ENCODE data around the gene PLA2G6. TPM values are rescaled to one million over a fixed set of nuclear protein-coding genes. Genes with fewer than 3 reads are reported as not detected.
"Not testable (repeated sequence)": the region's sequence is repeated elsewhere in the genome, so short reads cannot be mapped to it uniquely, and the experiment has no call there.

The PLA2G6 gene
- total and polyA plus RNA-seq, 5 experiments from 2014 or later, result 2.6 to 186 (median 7.2) TPM

GRCh38 chr22:38169116-38169515, 12.5 kb downstream of the PLA2G6 start:
- no peaks in the 10 kb centered on the region for H3K9me3 Mint-ChIP-seq
- H3K36me3 Mint-ChIP-seq, result peaks cover 0 to 53% (median 19%) of the 10 kb centered on the region in 3 donors
- DNase-seq (no peak), ATAC-seq (no peak)
- no peaks in the 10 kb centered on the region for H3K27me3 Mint-ChIP-seq
- no peak overlapping the region for H3K4me3 Mint-ChIP-seq
- peak overlapping the region in 2 of 10 donors; percentile 24 to 25 for H3K27ac Mint-ChIP-seq
- POLR2A ChIA-PET, result no interaction called here
- peaks cover 13 to 30% (median 20%) of the 10 kb centered on the region in 4 donors for H3K4me1 Mint-ChIP-seq

- no peaks in the 10 kb centered on the region for H3K27me3 Mint-ChIP-seq
- peak overlapping the region in 1 of 10 donors; percentile 62 for H3K27ac Mint-ChIP-seq
- no peaks in the 10 kb centered on the region for H3K9me3 Mint-ChIP-seq
- POLR2A ChIA-PET, result no interaction called here
- H3K4me1 Mint-ChIP-seq, result peaks cover 12 to 26% (median 16%) of the 10 kb centered on the region in 4 donors
- no peak overlapping the region for H3K4me3 Mint-ChIP-seq
- DNase-seq, result no peak
- ATAC-seq, result no peak
- peaks cover 0 to 58% (median 23%) of the 10 kb centered on the region in 3 donors for H3K36me3 Mint-ChIP-seq
Measured at GRCh38 chr22:38167988-38168407, 13.6 kb downstream of the PLA2G6 start.

- POLR2A ChIA-PET, result no interaction called here
- Mint-ChIP-seq H3K9me3 (no peaks in the 10 kb centered on the region), H3K27me3 (no peaks in the 10 kb centered on the region), H3K36me3 (peaks cover 0 to 70% (median 30%) of the 10 kb centered on the region in 3 donors), H3K27ac (no peak overlapping the region), H3K4me3 (no peak overlapping the region), H3K4me1 (peaks cover 11 to 17% (median 15%) of the 10 kb centered on the region in 4 donors)
- ATAC-seq (no peak), DNase-seq (no peak)
Measured at GRCh38 chr22:38165922-38166593, 15.6 kb downstream of the PLA2G6 start.

- peaks cover 11 to 19% (median 11%) of the 10 kb centered on the region in 4 donors for H3K4me1 Mint-ChIP-seq
- H3K27ac Mint-ChIP-seq, result no peak overlapping the region
- H3K9me3 Mint-ChIP-seq, result no peaks in the 10 kb centered on the region
- H3K36me3 Mint-ChIP-seq, result peaks cover 0 to 66% (median 36%) of the 10 kb centered on the region in 3 donors
- H3K4me3 Mint-ChIP-seq, result no peak overlapping the region
- DNase-seq (no peak), ATAC-seq (no peak)
- POLR2A ChIA-PET, result interaction anchor here (1.2 kb wide), 1 partner anchor 12 kb away, joined by 4 read pairs; no protein-coding TSS in a partner anchor
- no peaks in the 10 kb centered on the region for H3K27me3 Mint-ChIP-seq
Measured at GRCh38 chr22:38164551-38164918, 17.1 kb downstream of the PLA2G6 start.

- POLR2A ChIA-PET, result interaction anchor here (1.2 kb wide), 1 partner anchor 13 kb away, joined by 4 read pairs; no protein-coding TSS in a partner anchor
- Mint-ChIP-seq H3K9me3 (no peaks in the 10 kb centered on the region), H3K36me3 (peaks cover 0 to 64% (median 37%) of the 10 kb centered on the region in 3 donors), H3K4me3 (no peak overlapping the region), H3K27ac (no peak overlapping the region), H3K27me3 (no peaks in the 10 kb centered on the region), H3K4me1 (peaks cover 9 to 19% (median 11%) of the 10 kb centered on the region in 4 donors)
- ATAC-seq (no peak), DNase-seq (no peak)
Measured at GRCh38 chr22:38163844-38164550, 17.6 kb downstream of the PLA2G6 start.

- Mint-ChIP-seq H3K4me3 (no peak overlapping the region), H3K27me3 (no peaks in the 10 kb centered on the region), H3K9me3 (no peaks in the 10 kb centered on the region), H3K27ac (peak overlapping the region in 1 of 10 donors; percentile 88), H3K4me1 (peaks cover 9 to 19% (median 11%) of the 10 kb centered on the region in 4 donors), H3K36me3 (peaks cover 0 to 56% (median 37%) of the 10 kb centered on the region in 3 donors)
- POLR2A ChIA-PET, result no interaction called here
- ATAC-seq (no peak), DNase-seq (no peak)
Measured at GRCh38 chr22:38162881-38163843, 18.5 kb downstream of the PLA2G6 start.

GRCh38 chr22:38155703-38156102, 25.9 kb downstream of the PLA2G6 start:
- Mint-ChIP-seq H3K9me3 (no peaks in the 10 kb centered on the region), H3K36me3 (peaks cover 0 to 10% (median 9%) of the 10 kb centered on the region in 3 donors), H3K27ac (no peak overlapping the region), H3K4me3 (no peak overlapping the region), H3K4me1 (peaks cover 3 to 12% (median 6%) of the 10 kb centered on the region in 4 donors), H3K27me3 (no peaks in the 10 kb centered on the region)
- no peak for DNase-seq
- ATAC-seq, result no peak
- POLR2A ChIA-PET, result no interaction called here

- POLR2A ChIA-PET, H3K36me3 Mint-ChIP-seq, H3K27ac Mint-ChIP-seq, H3K9me3 Mint-ChIP-seq, DNase-seq, ATAC-seq, H3K4me3 Mint-ChIP-seq, H3K27me3 Mint-ChIP-seq: not testable (repeated sequence)
- peaks cover 3 to 12% (median 7%) of the 10 kb centered on the region in 4 donors for H3K4me1 Mint-ChIP-seq
Measured at GRCh38 chr22:38154563-38154915, 27.1 kb downstream of the PLA2G6 start.

- Mint-ChIP-seq H3K4me3 (no peak overlapping the region), H3K27ac (peak overlapping the region in 1 of 10 donors; percentile 36), H3K4me1 (peaks cover 5 to 12% (median 7%) of the 10 kb centered on the region in 4 donors), H3K36me3 (peaks cover 0 to 5% (median 4%) of the 10 kb centered on the region in 3 donors), H3K27me3 (no peaks in the 10 kb centered on the region), H3K9me3 (peaks cover 0 to 2% (median 0%) of the 10 kb centered on the region in 9 donors)
- no peak for ATAC-seq
- no peak for DNase-seq
- POLR2A ChIA-PET, result no interaction called here
Measured at GRCh38 chr22:38153821-38154562, 27.6 kb downstream of the PLA2G6 start.

GRCh38 chr22:38151126-38151500, 30.5 kb downstream of the PLA2G6 start:
- Mint-ChIP-seq H3K27ac (no peak overlapping the region), H3K9me3 (peaks cover 0 to 2% (median 0%) of the 10 kb centered on the region in 9 donors), H3K4me3 (no peak overlapping the region), H3K4me1 (peaks cover 13 to 20% (median 18%) of the 10 kb centered on the region in 4 donors), H3K36me3 (peaks cover 0 to 11% (median 4%) of the 10 kb centered on the region in 3 donors), H3K27me3 (no peaks in the 10 kb centered on the region)
- no peak for ATAC-seq
- POLR2A ChIA-PET, result no interaction called here
- DNase-seq, result no peak

GRCh38 chr22:38148245-38148644, 33.4 kb downstream of the PLA2G6 start:
- Mint-ChIP-seq H3K4me3 (peak overlapping the region in 1 of 10 donors; percentile 24), H3K27me3 (no peaks in the 10 kb centered on the region)

GRCh38 chr22:38146166-38146565, 35.5 kb downstream of the PLA2G6 start:
- Mint-ChIP-seq H3K4me1 (peaks cover 11 to 29% (median 24%) of the 10 kb centered on the region in 4 donors), H3K36me3 (peaks cover 0 to 26% (median 4%) of the 10 kb centered on the region in 3 donors)
- POLR2A ChIA-PET, DNase-seq, H3K4me3 Mint-ChIP-seq, ATAC-seq, H3K27me3 Mint-ChIP-seq, H3K27ac Mint-ChIP-seq, H3K9me3 Mint-ChIP-seq: not testable (repeated sequence)

More at GRCh38 chr22:38148245-38148644, 33.4 kb downstream of the PLA2G6 start:
- POLR2A ChIA-PET, result no interaction called here
- Mint-ChIP-seq H3K9me3 (peaks cover 0 to 2% (median 0%) of the 10 kb centered on the region in 9 donors), H3K27ac (peak overlapping the region in 2 of 10 donors; percentile 13 to 60), H3K36me3 (peaks cover 0 to 11% (median 4%) of the 10 kb centered on the region in 3 donors), H3K4me1 (peaks cover 10 to 24% (median 20%) of the 10 kb centered on the region in 4 donors)
- DNase-seq, result no peak
- ATAC-seq, result no peak
